NCI-H2196 (cell line): ENCODE results near the gene LSS.

Experiments
- DNase-seq: peaks from one replicate; lab custom pipeline; 2025; ENCODE audit not compliant: unreplicated experiment; lab: John Stamatoyannopoulos, UW

Gene LSS

DNA sequence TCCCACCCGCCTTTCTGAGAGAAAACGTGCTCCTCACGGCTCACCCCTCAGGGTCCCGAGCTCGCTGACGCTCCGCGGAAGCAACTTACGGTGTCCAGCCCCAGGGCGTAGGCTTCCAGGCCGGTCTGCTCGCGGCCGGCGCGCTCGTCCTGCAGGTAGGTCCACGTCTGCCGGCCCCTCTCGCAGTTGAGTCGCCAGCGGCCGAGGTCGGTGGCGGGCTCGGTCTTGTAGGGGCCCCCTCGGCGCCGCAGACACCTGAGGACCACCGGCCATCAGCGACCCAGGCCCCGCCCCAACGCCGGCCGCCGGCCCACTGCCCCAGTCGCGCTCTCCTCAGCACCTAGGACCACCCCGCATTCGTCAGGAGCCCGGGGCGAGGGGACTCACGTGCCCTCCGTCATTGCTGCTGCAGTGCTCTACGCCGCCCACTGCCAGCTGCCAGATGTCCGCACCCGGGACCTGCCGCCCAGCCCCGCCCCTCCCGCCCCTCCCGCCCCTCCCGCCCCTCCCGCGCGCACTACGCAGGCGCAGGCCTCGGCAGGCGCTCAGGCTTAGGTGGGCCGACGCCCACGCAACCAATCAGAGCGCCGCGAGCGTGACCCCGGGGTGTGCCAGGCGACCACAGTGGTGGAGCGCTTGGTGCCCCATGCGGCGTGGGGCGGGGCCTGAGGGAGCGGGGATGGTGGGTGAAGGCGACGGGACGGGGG, at the start of gene LSS:
Gene LSS (minus strand): TSS at position 430 of the 707 bp plus-strand sequence. CDS start 29 bp downstream, at position 401.
- DNase-seq, result peak; percentile 98

GRCh38 chr21:46274797-46275390, 46.3 kb upstream of the LSS start:
- no peak for DNase-seq

- DNase-seq, result no peak
Observed at GRCh38 chr21:46273341-46273740, 44.8 kb upstream of the LSS start.

GRCh38 chr21:46269466-46269865, 40.9 kb upstream of the LSS start:
- DNase-seq, result no peak

- no peak for DNase-seq
Observed at GRCh38 chr21:46268371-46268770, 39.8 kb upstream of the LSS start.

GRCh38 chr21:46266946-46267345, 38.4 kb upstream of the LSS start:
- DNase-seq, result no peak

GRCh38 chr21:46265736-46266525, 37.4 kb upstream of the LSS start:
- DNase-seq, result no peak

GRCh38 chr21:46264690-46265144, 36.1 kb upstream of the LSS start:
- DNase-seq, result no peak

GRCh38 chr21:46264046-46264689, 35.6 kb upstream of the LSS start:
- DNase-seq, result no peak

- no peak for DNase-seq
Observed at GRCh38 chr21:46256501-46256994, 28.0 kb upstream of the LSS start.

DNA sequence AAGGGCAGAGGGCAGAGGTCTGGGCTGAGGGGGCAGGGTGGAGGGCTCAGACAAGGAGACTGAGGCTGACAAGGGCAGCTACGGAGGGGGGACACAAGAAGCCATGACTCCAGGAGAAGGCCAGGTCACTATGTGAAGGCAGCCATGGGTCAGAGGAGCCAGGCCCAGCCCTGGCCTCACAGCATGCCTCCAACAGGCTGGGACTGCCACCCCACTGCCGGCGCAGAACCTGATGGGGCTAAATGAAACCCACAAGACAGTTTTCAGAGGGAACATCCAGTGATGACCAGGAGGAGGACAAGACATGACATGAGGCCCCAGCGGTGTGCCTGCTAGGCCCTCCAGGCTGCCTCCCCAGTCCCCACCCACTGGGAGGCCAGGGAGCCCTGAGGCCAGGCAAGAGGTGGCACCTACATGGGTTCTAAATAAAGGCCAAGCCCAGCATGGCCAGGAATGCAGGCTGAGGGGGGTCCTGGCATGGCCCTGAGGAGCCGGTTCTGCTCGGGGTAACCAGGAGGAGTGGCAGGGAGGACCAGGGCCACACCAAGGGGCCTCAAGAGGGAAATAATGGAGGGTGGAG, 27.3 kb upstream of the LSS start:
- no peak for DNase-seq

- no peak for DNase-seq
Observed at GRCh38 chr21:46255166-46255565, 26.6 kb upstream of the LSS start.

DNA sequence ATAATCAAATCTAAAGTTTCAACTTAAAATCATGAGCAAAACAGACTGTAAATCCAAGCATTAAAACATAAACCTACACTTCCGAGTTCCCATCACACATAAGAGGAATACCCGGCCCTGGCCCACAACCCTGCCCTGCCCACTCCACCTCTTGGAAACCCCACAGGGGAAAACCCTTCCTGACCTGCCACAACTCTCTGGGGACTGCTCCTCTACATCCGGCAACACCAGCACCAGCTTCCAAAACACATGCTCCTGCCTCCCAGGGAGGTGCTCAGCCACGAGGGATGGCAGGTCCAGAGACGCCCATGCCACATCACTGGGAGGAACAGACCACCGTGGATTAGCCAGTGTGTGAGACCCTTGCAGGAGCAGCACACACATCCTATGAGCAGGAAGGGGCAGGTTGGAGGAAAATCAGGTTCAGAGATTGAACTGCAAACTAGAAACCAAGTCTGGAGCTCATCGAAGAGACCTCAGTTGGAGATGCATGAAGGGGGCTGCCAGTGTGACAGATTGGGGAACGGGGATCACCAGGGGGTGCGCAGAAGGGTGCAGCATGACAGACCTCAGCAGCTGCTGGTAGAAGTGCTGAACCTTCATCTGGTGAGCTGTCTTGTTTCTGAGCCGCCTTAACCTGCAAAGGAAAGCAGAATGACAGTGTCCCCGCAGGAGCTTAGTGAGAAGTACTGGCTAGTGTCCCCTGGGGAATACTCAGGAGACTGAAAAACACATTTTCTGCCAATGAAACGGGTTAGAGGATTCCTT, 25.8 kb upstream of the LSS start:
- no peak for DNase-seq

DNA sequence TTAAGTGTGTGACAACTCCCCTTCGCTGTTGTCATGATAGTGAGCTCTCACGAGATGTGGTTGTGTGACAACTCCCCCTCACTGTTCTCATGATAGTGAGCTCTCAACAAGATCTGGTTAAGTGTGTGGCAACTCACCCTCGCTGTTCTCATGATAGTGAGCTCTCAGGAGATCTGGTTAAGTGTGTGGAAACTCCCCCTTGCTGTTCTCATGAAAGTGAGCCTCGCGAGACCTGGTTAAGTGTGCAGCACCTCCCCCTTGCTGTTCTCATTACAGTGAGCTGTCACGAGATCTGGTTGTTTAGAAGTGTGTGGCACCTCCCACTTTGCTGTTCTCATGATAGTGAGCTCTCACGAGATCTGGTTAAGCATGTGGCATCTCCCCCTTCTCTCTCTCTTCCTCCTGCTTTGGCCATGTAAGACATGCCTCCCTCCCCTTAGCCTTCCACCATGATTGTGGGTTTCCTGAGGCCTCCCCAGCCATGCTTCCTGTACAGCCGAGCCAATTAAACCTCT, 25.1 kb upstream of the LSS start:
- no peak for DNase-seq

DNA sequence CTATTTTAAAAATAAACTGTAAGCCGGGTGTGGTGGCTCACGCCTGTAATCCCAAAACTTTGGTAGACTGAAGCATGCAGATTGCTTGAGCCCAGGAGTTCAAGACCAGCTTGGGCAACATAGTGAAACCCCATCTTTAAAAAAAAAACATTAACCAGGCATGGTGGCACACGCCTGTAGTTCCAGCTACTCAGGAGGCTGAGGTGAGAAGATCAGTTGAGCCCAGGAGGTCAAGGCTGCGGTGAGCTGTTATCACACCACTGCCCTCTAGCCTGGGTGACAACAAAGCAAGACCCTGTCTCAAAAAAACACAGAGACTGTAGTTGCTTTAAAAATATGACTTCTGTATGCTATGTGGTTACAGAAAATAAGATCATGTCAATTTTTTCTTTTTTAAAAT, 24.3 kb upstream of the LSS start:
- no peak for DNase-seq

DNA sequence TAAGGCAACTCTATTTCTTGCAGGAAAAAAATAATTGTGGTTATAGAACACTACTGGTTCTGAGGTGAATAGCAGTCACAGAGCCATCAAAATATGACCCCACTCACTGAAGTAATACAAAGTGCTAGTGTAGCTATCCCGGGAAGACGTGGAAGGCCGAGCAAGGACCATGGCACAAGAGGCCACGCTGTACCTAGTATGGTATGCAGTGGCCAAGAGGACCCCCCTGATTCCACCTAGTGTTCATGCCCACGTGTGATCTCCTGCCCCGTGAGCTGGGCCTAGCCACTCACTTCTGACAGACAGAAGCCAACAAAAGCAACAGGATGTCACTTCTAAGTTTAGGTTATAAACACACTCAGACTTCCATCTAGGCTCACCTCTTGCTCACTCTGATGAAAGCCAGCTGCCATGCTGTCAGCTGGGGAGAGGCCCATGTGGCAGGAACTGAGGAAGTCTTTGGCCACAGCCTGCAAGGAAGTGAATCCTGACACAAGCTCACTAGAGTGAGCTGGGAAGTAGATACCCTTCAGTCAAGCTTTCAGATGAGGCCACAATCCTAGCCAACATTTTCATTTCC, 21.7 kb upstream of the LSS start:
- DNase-seq, result no peak

DNA sequence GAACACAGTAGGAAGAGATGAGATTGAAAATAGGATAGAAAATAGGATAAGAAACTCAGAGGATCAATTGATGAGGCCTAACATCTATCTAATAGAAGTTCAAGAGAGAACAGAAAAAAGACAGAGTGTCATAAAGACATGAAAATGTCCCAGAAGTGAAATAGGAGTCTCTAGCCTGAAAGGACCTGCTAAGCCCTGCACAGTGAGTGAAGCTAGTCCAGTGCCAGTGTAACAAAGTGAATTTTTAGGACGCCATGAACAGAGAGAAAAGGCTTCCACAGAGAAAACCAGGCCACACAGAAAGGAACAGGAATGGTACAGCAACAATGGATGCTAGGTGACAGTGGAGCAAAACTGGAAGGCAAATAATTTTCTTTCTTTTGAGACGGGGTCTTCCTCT, 20.3 kb upstream of the LSS start:
- no peak for DNase-seq

- no peak for DNase-seq
Observed at GRCh38 chr21:46248422-46248782, 19.8 kb upstream of the LSS start.

- DNase-seq, result no peak
Observed at GRCh38 chr21:46247699-46248421, 19.3 kb upstream of the LSS start.
